Liver (tissue), 9 donors: ENCODE results near the gene TEAD2. TPM values are rescaled to one million over a fixed set of nuclear protein-coding genes. Genes with fewer than 3 reads are reported as not detected.

ENCODE experiments used
- DNase-seq: peaks from one replicate; pipeline ENCODE4 v3.0.0-alpha.2; 2017; ENCODE audit warnings: low spot score
- H3K27ac ChIP-seq, 2 donors: one replicate each; pipeline ENCODE4 v1.7.0; 2013; ENCODE audit warnings: inconsistent platforms in 2 of 2, low read length in 2 of 2, control low read depth in 1 of 2, low read depth in 1 of 2, mild to moderate bottlenecking in 1 of 2
- H3K27me3 ChIP-seq, 4 donors: one replicate each; pipeline versions ENCODE4 v1.6.1 to v1.7.0; 2013; ENCODE audit warnings: low read length in 3 of 4, inconsistent platforms in 1 of 4, mild to moderate bottlenecking in 1 of 4, moderate library complexity in 1 of 4; ENCODE audit not compliant: control insufficient read depth in 4 of 4, insufficient read depth in 4 of 4
- H3K36me3 ChIP-seq, 4 donors: one replicate each; pipeline versions ENCODE4 v1.6.1 to v1.7.0; 2013; ENCODE audit warnings: low read length in 3 of 4, mild to moderate bottlenecking in 3 of 4, low read depth in 1 of 4, moderate library complexity in 1 of 4; ENCODE audit not compliant: control insufficient read depth in 4 of 4, insufficient read depth in 3 of 4
- H3K4me1 ChIP-seq, 4 donors: one replicate each; pipeline versions ENCODE4 v1.6.1 to v1.7.0; 2013; ENCODE audit warnings: low read length in 3 of 4, mild to moderate bottlenecking in 3 of 4, moderate library complexity in 1 of 4; ENCODE audit not compliant: control insufficient read depth in 4 of 4, insufficient read depth in 4 of 4
- H3K4me3 ChIP-seq, 3 donors: one replicate each; pipeline versions ENCODE4 v1.6.1 to v1.7.0; 2013; ENCODE audit warnings: low read length in 3 of 3, control low read depth in 1 of 3, low read depth in 1 of 3, mild to moderate bottlenecking in 1 of 3
- H3K9ac ChIP-seq, 2 donors: one replicate each; pipeline ENCODE4 v1.7.0; 2013; ENCODE audit warnings: low read length in 2 of 2, mild to moderate bottlenecking in 2 of 2, moderate library complexity in 2 of 2, control low read depth in 1 of 2, low read depth in 1 of 2
- H3K9me3 ChIP-seq, 4 donors: one replicate each; pipeline versions ENCODE4 v1.6.1 to v1.7.0; 2013; ENCODE audit warnings: low read length in 3 of 4; ENCODE audit not compliant: control insufficient read depth in 4 of 4
- ATF3 ChIP-seq: IDR thresholded peaks from 2 replicates; pipeline ENCODE4 v1.6.1; 2016; ENCODE audit warnings: antibody characterized with exemption
- CTCF ChIP-seq: fragments of 150-350 bp; IDR thresholded peaks from 2 replicates; pipeline ENCODE4 v1.5.1; 2017; ENCODE audit warnings: improper control_type of control experiment, low read depth, low read length; ENCODE audit not compliant: missing input control
- EGR1 ChIP-seq, 2 donors: IDR thresholded peaks; 2 replicates each; pipeline ENCODE4 v1.6.1; 2016 to 2018; ENCODE audit warnings: antibody characterized with exemption in 2 of 2, low read depth in 2 of 2
- FOXA1 ChIP-seq: IDR thresholded peaks from 2 replicates; pipeline ENCODE4 v1.6.1; 2016; ENCODE audit warnings: antibody characterized with exemption
- FOXA2 ChIP-seq: IDR thresholded peaks from 2 replicates; pipeline ENCODE4 v1.6.1; 2016; ENCODE audit warnings: antibody characterized with exemption
- GABPA ChIP-seq, 2 donors: IDR thresholded peaks in 1 of 2; conservative IDR thresholded peaks in 1 of 2; 2 replicates each; pipeline ENCODE4 v1.6.1; 2016; ENCODE audit warnings: antibody characterized with exemption in 2 of 2, mild to moderate bottlenecking in 1 of 2, moderate library complexity in 1 of 2
- HNF4A ChIP-seq, 2 donors: conservative IDR thresholded peaks; 2 replicates each; pipeline ENCODE4 v1.6.1; 2016; ENCODE audit warnings: antibody characterized with exemption in 2 of 2, mild to moderate bottlenecking in 2 of 2
- HNF4G ChIP-seq: IDR thresholded peaks from 2 replicates; pipeline ENCODE4 v1.6.1; 2016; ENCODE audit warnings: antibody characterized with exemption
- JUND ChIP-seq, 2 donors: IDR thresholded peaks; 2 replicates each; pipeline ENCODE4 v1.6.1; 2016; ENCODE audit warnings: antibody characterized with exemption in 2 of 2
- MAX ChIP-seq: IDR thresholded peaks from 2 replicates; pipeline ENCODE4 v1.6.1; 2016; ENCODE audit warnings: antibody characterized with exemption
- NR2F2 ChIP-seq: IDR thresholded peaks from 2 replicates; pipeline ENCODE4 v1.6.1; 2016; ENCODE audit warnings: antibody characterized with exemption
- RAD21 ChIP-seq, 2 donors: IDR thresholded peaks; 2 replicates each; pipeline ENCODE4 v1.6.1; 2016; ENCODE audit warnings: antibody characterized with exemption in 2 of 2, mild to moderate bottlenecking in 2 of 2
- REST ChIP-seq: IDR thresholded peaks from 2 replicates; pipeline ENCODE4 v1.6.1; 2016; ENCODE audit warnings: antibody characterized with exemption, mild to moderate bottlenecking
- RXRA ChIP-seq, 2 donors: IDR thresholded peaks; 2 replicates each; pipeline ENCODE4 v1.6.1; 2017 to 2018; ENCODE audit warnings: antibody characterized with exemption in 2 of 2, mild to moderate bottlenecking in 1 of 2
- SP1 ChIP-seq: IDR thresholded peaks from 2 replicates; pipeline ENCODE4 v1.6.1; 2018; ENCODE audit warnings: antibody characterized with exemption, mild to moderate bottlenecking
- TAF1 ChIP-seq: conservative IDR thresholded peaks from 2 replicates; pipeline ENCODE4 v1.6.1; 2016; ENCODE audit warnings: antibody characterized with exemption, mild to moderate bottlenecking
- YY1 ChIP-seq: IDR thresholded peaks from 2 replicates; pipeline ENCODE4 v1.6.1; 2016; ENCODE audit warnings: antibody characterized with exemption, mild to moderate bottlenecking
- ZBTB33 ChIP-seq: IDR thresholded peaks from 2 replicates; pipeline ENCODE4 v1.6.1; 2016; ENCODE audit warnings: antibody characterized with exemption
- WGBS: extraction: QIAGEN DNeasy Blood & Tissue Kit; methylation state at CpG from one replicate; pipeline ENCODE4 v1.1.7; 2013; 5-methylcytosine and 5-hydroxymethylcytosine counted together
- polyA plus RNA-seq, 2 donors: library from polyadenylated mRNA; stranded (reverse) in 1 of 2; unstranded in 1 of 2; fragments of 200-250 nt in 1 of 2; fragments of >200 nt in 1 of 2; fragmentation: Nextera tagmentation in 1 of 2; extraction: Ambion mirVana in 1 of 2; gene quantifications; one replicate each; pipeline versions ENCODE4 v1.2.1 to v1.2.3, GENCODE V29; 2013 to 2015
- total RNA-seq, 2 donors: library from RNA; depleted of rRNA; stranded (reverse); fragments of >200 nt; gene quantifications; one replicate each; pipeline ENCODE4 v1.2.3, GENCODE V29; 2014
- donor health status: healthy.
- donor health status: healthy.
- donor health status: healthy.
- donor health status: healthy.
- donor health status: healthy.

TEAD2 gene
- total and polyA plus RNA-seq, 4 donors: 3.3 to 8.1 (median 4.4) TPM

GRCh38 chr19:49387936-49388372 lies 25.7 kb upstream of the TEAD2 start, which contains the start of gene KASH5:
Gene KASH5 (plus strand): TSS chr19:49388249. CDS start chr19:49390884, 2,635 bp downstream.
- H3K27ac ChIP-seq: no peak within 1 kb of the TSS
- no peaks in the 10 kb centered on the region for H3K4me1 ChIP-seq
- WGBS: 33% methylated on average over 40 of the region's 40 CpGs
- no peak within 1 kb of the TSS for H3K9ac ChIP-seq
- H3K36me3 ChIP-seq: no peaks in the 10 kb centered on the region
- no peaks in the 10 kb centered on the region for H3K9me3 ChIP-seq
- no peaks in the 10 kb centered on the region for H3K27me3 ChIP-seq
- TF ChIP-seq GABPA (IDR thresholded peaks at IDR 0.05 in 1 of 2, conservative IDR thresholded peaks at IDR 0.05 in 1 of 2): no peak
- peak; percentile 40 for TF ChIP-seq YY1
- peak; percentile 67 for DNase-seq
- H3K4me3 ChIP-seq: no peak within 1 kb of the TSS

GRCh38 chr19:49383599-49383998 lies 21.4 kb upstream of the TEAD2 start:
- TF ChIP-seq HNF4A (conservative IDR thresholded peaks at IDR 0.05) (no peak), RXRA (IDR thresholded peaks at IDR 0.05) (no peak), ATF3 (no peak), JUND (IDR thresholded peaks at IDR 0.05) (no peak), FOXA1 (no peak), ZBTB33 (no peak), SP1 (no peak), CTCF (no peak), RAD21 (IDR thresholded peaks at IDR 0.05) (no peak), GABPA (IDR thresholded peaks at IDR 0.05 in 1 of 2, conservative IDR thresholded peaks at IDR 0.05 in 1 of 2) (no peak), HNF4G (no peak), NR2F2 (no peak), EGR1 (IDR thresholded peaks at IDR 0.05; ENCODE audit: low read depth in 2 of 2) (no peak), MAX (no peak), FOXA2 (no peak), REST (no peak), YY1 (no peak), TAF1 (no peak)
- WGBS: 49% methylated on average over 1 of the region's 1 CpG
- no peaks in the 10 kb centered on the region for H3K27me3 ChIP-seq
- H3K4me1 ChIP-seq: no peaks in the 10 kb centered on the region
- no peak overlapping the region for H3K27ac ChIP-seq
- H3K4me3 ChIP-seq: no peak overlapping the region
- no peak for DNase-seq
- H3K9me3 ChIP-seq: peaks cover 0 to 2% (median under 1%) of the 10 kb centered on the region in 4 donors
- no peaks in the 10 kb centered on the region for H3K36me3 ChIP-seq
- no peak overlapping the region for H3K9ac ChIP-seq
